CD4-positive, alpha-beta T cell (primary cell): ENCODE measurements around the gene MAP7D2. TPM values are rescaled to one million over a fixed set of nuclear protein-coding genes. Genes with fewer than 3 reads are reported as not detected.

Experiments used
- ATAC-seq: fragments of 200-7000 bp; cut with Tn5 transposase; one replicate; pipeline ENCODE4 v1.10.0; 2022; ENCODE audit warnings: mild to moderate bottlenecking; ENCODE audit not compliant: poor library complexity
- CTCF ChIA-PET: fragments of 350-600 bp; sonication (Branson Sonifier 250); formaldehyde crosslinking; loops from one replicate; lab custom pipeline; 2021; ENCODE audit warnings: antibody characterized with exemption, inconsistent platforms; lab: Charles Lee
- POLR2A ChIA-PET: fragments of 350-600 bp; sonication (Branson Sonifier 250); formaldehyde crosslinking; loops from one replicate; lab custom pipeline; 2021; ENCODE audit warnings: antibody characterized with exemption, inconsistent platforms; lab: Charles Lee
- DNase-seq, 14 experiments: peaks; one replicate each; pipeline ENCODE4 v3.0.0-alpha.2; 2013 to 2020; ENCODE audit warnings: mixed read lengths in 2 of 14
- H3K27ac ChIP-seq, 2 donors: one replicate each; pipeline versions ENCODE4 v1.5.1 to v1.7.0; 2013; ENCODE audit warnings: low read length in 2 of 2, low read depth in 1 of 2, mild to moderate bottlenecking in 1 of 2
- H3K27me3 ChIP-seq, 2 experiments: 1 replicate in 1 of 2; 2 replicates in 1 of 2; pipeline versions ENCODE4 v1.6.1 to v1.7.0; 2013; ENCODE audit warnings: low read length in 2 of 2, control low read depth in 1 of 2, mild to moderate bottlenecking in 1 of 2, moderate library complexity in 1 of 2; ENCODE audit not compliant: insufficient read depth in 2 of 2, control insufficient read depth in 1 of 2
- H3K36me3 ChIP-seq: one replicate; pipeline ENCODE4 v1.6.1; 2013; ENCODE audit warnings: low read length, control low read depth; ENCODE audit not compliant: insufficient read depth
- H3K4me1 ChIP-seq: one replicate; pipeline ENCODE4 v1.6.1; 2013; ENCODE audit warnings: low read length, control low read depth; ENCODE audit not compliant: insufficient read depth
- H3K4me3 ChIP-seq: one replicate; pipeline ENCODE4 v1.5.1; 2013; ENCODE audit warnings: mild to moderate bottlenecking, low read length, moderate library complexity
- H3K9me3 ChIP-seq, 2 experiments: 1 replicate in 1 of 2; 2 replicates in 1 of 2; pipeline versions ENCODE4 v1.6.1 to v1.7.0; 2013; ENCODE audit warnings: low read length in 2 of 2, mild to moderate bottlenecking in 2 of 2, control low read depth in 1 of 2, moderate library complexity in 1 of 2; ENCODE audit not compliant: control insufficient read depth in 1 of 2, insufficient read depth in 1 of 2
- H3K27ac Mint-ChIP-seq: one replicate; pipeline ENCODE4 v1.8.0; 2020; ENCODE audit warnings: mixed read lengths
- H3K27me3 Mint-ChIP-seq: one replicate; pipeline ENCODE4 v1.8.0; 2021; ENCODE audit warnings: mixed read lengths
- H3K36me3 Mint-ChIP-seq: one replicate; pipeline ENCODE4 v1.8.0; 2021; ENCODE audit warnings: low read depth, mixed read lengths
- H3K4me1 Mint-ChIP-seq: one replicate; pipeline ENCODE4 v1.8.0; 2021; ENCODE audit warnings: low read depth, mixed read lengths
- H3K4me3 Mint-ChIP-seq: one replicate; pipeline ENCODE4 v1.8.0; 2020; ENCODE audit warnings: mild to moderate bottlenecking, mixed read lengths
- H3K9me3 Mint-ChIP-seq: one replicate; pipeline ENCODE4 v1.8.0; 2020; ENCODE audit warnings: mixed read lengths
- CTCF ChIP-seq: fragments of 200-600 bp; IDR thresholded peaks from one replicate; pipeline ENCODE4 v1.8.0; 2022; ENCODE audit warnings: antibody characterized with exemption, mild to moderate bottlenecking
- intact Hi-C, 2 experiments: fragments of 100-400 bp; cut with DNase I in 1 of 2; cut with micrococcal nuclease in 1 of 2; formaldehyde crosslinking; loops; one replicate each; pipeline versions ENCODE4 v1.15.1 to v1.9.0; 2023 to 2025; cut with DNase I, micrococcal nuclease
- total RNA-seq, 174 experiments: library from RNA in 2 of 174; stranded (reverse) in 2 of 174; gene quantifications; one replicate each; pipeline ENCODE4 v1.2.3 and lab custom pipeline; 2021 to 2026

MAP7D2 gene
- total RNA-seq, 2 experiments from 2014 or later: 0.11 to 0.17 TPM

- intact Hi-C loops: no loop called here
- H3K36me3 ChIP-seq: peaks cover 2% of the 10 kb centered on the region
- no peak for TF ChIP-seq CTCF
- POLR2A ChIA-PET: no interaction called here
- H3K27me3 ChIP-seq: no peaks in the 10 kb centered on the region
- Mint-ChIP-seq H3K9me3 (no peaks in the 10 kb centered on the region), H3K27ac (no peak overlapping the region), H3K27me3 (no peaks in the 10 kb centered on the region), H3K4me3 (no peak overlapping the region), H3K36me3 (peaks cover 5% of the 10 kb centered on the region), H3K4me1 (peaks cover 19% of the 10 kb centered on the region)
- H3K27ac ChIP-seq: no peak overlapping the region
- ATAC-seq (no peak), DNase-seq (peak in 1 of 14 experiments; percentile 8)
- H3K9me3 ChIP-seq: no peaks in the 10 kb centered on the region
- no peak overlapping the region for H3K4me3 ChIP-seq
- CTCF ChIA-PET: no interaction called here
- H3K4me1 ChIP-seq: peaks cover 7% of the 10 kb centered on the region
Measured at GRCh38 chrX:20144491-20144890, 27.8 kb upstream of the MAP7D2 start.

GRCh38 chrX:20143561-20143960 is 26.9 kb upstream of the MAP7D2 start:
- Mint-ChIP-seq H3K4me1 (peaks cover 28% of the 10 kb centered on the region), H3K27me3 (no peaks in the 10 kb centered on the region), H3K4me3 (no peak overlapping the region), H3K9me3 (no peaks in the 10 kb centered on the region), H3K27ac (no peak overlapping the region), H3K36me3 (peaks cover 14% of the 10 kb centered on the region)
- Histone ChIP-seq H3K36me3 (peaks cover 4% of the 10 kb centered on the region), H3K9me3 (no peaks in the 10 kb centered on the region), H3K4me3 (no peak overlapping the region), H3K27ac (no peak overlapping the region), H3K27me3 (no peaks in the 10 kb centered on the region), H3K4me1 (peaks cover 13% of the 10 kb centered on the region)
- ChIA-PET CTCF (no interaction called here), POLR2A (no interaction called here)
- no peak for TF ChIP-seq CTCF
- intact Hi-C loops: loop anchor here in 1 of 2 experiments (2.0 kb wide), 1 partner anchor 121 kb away; no protein-coding TSS in a partner anchor
- ATAC-seq (no peak), DNase-seq (no peak)

- Histone ChIP-seq H3K27me3 (no peaks in the 10 kb centered on the region), H3K4me1 (peaks cover 13% of the 10 kb centered on the region), H3K36me3 (peaks cover 4% of the 10 kb centered on the region), H3K9me3 (no peaks in the 10 kb centered on the region), H3K27ac (no peak overlapping the region), H3K4me3 (no peak overlapping the region)
- CTCF ChIA-PET: no interaction called here
- Mint-ChIP-seq H3K27ac (peak overlapping the region; percentile 64), H3K9me3 (no peaks in the 10 kb centered on the region), H3K4me3 (peak overlapping the region; percentile 62), H3K36me3 (peaks cover 17% of the 10 kb centered on the region), H3K27me3 (no peaks in the 10 kb centered on the region), H3K4me1 (peaks cover 28% of the 10 kb centered on the region)
- TF ChIP-seq CTCF: no peak
- intact Hi-C loops: loop anchor here in 1 of 2 experiments (2.0 kb wide), 1 partner anchor 122 kb away; no protein-coding TSS in a partner anchor
- no peak for ATAC-seq
- no peak for DNase-seq
- POLR2A ChIA-PET: no interaction called here
Measured at GRCh38 chrX:20143111-20143510, 26.4 kb upstream of the MAP7D2 start.
